Measurements from ENCODE around the gene NRXN3. TPM values are rescaled to one million over a fixed set of nuclear protein-coding genes. Genes with fewer than 3 reads are reported as not detected.

Gene NRXN3
- total RNA-seq, 2 donors from 2014 or later, result 1.2 to 7.8 TPM

GRCh38 chr14:79117561-79117960, 947.4 kb downstream of the NRXN3 start:
- TF ChIP-seq CTCF (IDR thresholded peaks at IDR 0.05), result no peak
- Histone ChIP-seq H3K9me3 (no peaks in the 10 kb centered on the region), H3K9ac (ENCODE audit: low read depth in 2 of 2, low read length in 2 of 2) (no peak overlapping the region), H3K4me1 (no peaks in the 10 kb centered on the region), H3K27ac (no peak overlapping the region), H3K27me3 (no peaks in the 10 kb centered on the region), H3K4me3 (no peak overlapping the region), H3K36me3 (no peaks in the 10 kb centered on the region)
- intact Hi-C loops (cut with DNase I), result no loop called here
- DNase-seq, result no peak

- Histone ChIP-seq H3K27me3 (no peaks in the 10 kb centered on the region), H3K9me3 (no peaks in the 10 kb centered on the region), H3K4me3 (no peak overlapping the region), H3K27ac (no peak overlapping the region), H3K36me3 (no peaks in the 10 kb centered on the region), H3K9ac (ENCODE audit: low read depth in 2 of 2, low read length in 2 of 2) (no peak overlapping the region), H3K4me1 (no peaks in the 10 kb centered on the region)
- DNase-seq, result no peak
- no peak for TF ChIP-seq CTCF (IDR thresholded peaks at IDR 0.05)
- intact Hi-C loops (cut with DNase I), result no loop called here
Observed at GRCh38 chr14:79118291-79118690, 948.1 kb downstream of the NRXN3 start.

- Histone ChIP-seq H3K36me3 (no peaks in the 10 kb centered on the region), H3K4me1 (no peaks in the 10 kb centered on the region), H3K4me3 (no peak overlapping the region), H3K27ac (no peak overlapping the region), H3K27me3 (no peaks in the 10 kb centered on the region), H3K9ac (ENCODE audit: low read depth in 2 of 2, low read length in 2 of 2) (no peak overlapping the region), H3K9me3 (no peaks in the 10 kb centered on the region)
- intact Hi-C loops (cut with DNase I), result no loop called here
- no peak for DNase-seq
- TF ChIP-seq CTCF (IDR thresholded peaks at IDR 0.05), result no peak
Observed at GRCh38 chr14:79134361-79134760, 964.2 kb downstream of the NRXN3 start.

- intact Hi-C loops (cut with DNase I), result no loop called here
- H3K27me3 ChIP-seq, result no peaks in the 10 kb centered on the region
Observed at GRCh38 chr14:79136071-79137044, 966.2 kb downstream of the NRXN3 start.

DNA sequence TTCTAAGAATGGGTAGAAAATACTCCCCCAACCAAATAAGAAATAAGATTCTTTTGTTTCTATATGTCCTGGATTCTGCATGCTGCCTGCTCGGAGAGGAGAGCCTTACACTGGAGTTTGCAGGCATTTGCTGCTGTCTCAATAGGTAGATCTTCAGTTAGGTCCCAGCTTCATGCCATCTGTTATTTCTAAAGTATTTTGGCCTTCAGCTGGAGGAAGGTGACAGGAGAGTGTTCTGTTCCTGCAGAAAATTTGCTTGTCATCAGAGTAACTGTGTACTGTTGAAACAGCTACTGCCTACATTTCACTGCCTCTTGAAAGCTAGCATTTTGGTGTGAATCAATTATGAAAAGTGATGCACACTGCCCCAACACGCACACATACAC, 966.9 kb downstream of the NRXN3 start:
- no peak overlapping the region for H3K9ac ChIP-seq (ENCODE audit: low read depth in 2 of 2, low read length in 2 of 2)
- no peak for DNase-seq
- intact Hi-C loops (cut with DNase I), result no loop called here
- H3K27ac ChIP-seq, result no peak overlapping the region
- no peaks in the 10 kb centered on the region for H3K9me3 ChIP-seq
- H3K27me3 ChIP-seq, result no peaks in the 10 kb centered on the region
- H3K4me3 ChIP-seq, result no peak overlapping the region
- no peaks in the 10 kb centered on the region for H3K36me3 ChIP-seq
- H3K4me1 ChIP-seq, result no peaks in the 10 kb centered on the region
- no peak for TF ChIP-seq CTCF (IDR thresholded peaks at IDR 0.05)

More at GRCh38 chr14:79136071-79137044, 966.2 kb downstream of the NRXN3 start:
- DNase-seq, result no peak
- no peaks in the 10 kb centered on the region for H3K4me1 ChIP-seq
- H3K27ac ChIP-seq, result no peak overlapping the region
- no peak for TF ChIP-seq CTCF (IDR thresholded peaks at IDR 0.05)
- H3K4me3 ChIP-seq, result no peak overlapping the region
- no peak overlapping the region for H3K9ac ChIP-seq (ENCODE audit: low read depth in 2 of 2, low read length in 2 of 2)
- no peaks in the 10 kb centered on the region for H3K9me3 ChIP-seq
- no peaks in the 10 kb centered on the region for H3K36me3 ChIP-seq

All from colonic mucosa (tissue), 4 donors.